Iris pigment epithelial cell (primary cell): ENCODE results near the gene CRY1.
A peak's percentile ranks its signal among the peaks of the same experiment; 100 is the strongest.

Experiments used
- DNase-seq: peaks from one replicate; pipeline ENCODE4 v3.0.0-alpha.2; 2011; ENCODE audit warnings: low read depth

CRY1 gene

DNA sequence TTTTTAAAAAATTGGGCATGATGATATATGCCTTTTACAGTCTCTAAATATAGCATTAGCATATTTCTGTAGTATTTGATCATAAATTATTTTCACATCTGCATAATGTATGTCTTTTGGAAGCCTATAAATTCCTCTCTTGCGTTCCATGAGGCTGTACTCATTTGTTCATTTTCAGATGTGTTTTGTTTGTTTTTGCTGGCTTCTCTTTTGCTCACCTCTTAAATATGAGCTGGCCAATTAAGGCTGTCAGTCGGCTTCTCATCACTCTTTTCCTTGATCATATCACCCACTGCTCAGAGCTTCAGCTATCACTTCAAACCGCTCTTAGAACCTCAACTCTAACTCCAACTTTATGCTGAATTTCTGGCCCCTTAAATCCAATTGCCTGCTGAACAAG, 131.1 kb downstream of the CRY1 start:
- no peak for DNase-seq

DNA sequence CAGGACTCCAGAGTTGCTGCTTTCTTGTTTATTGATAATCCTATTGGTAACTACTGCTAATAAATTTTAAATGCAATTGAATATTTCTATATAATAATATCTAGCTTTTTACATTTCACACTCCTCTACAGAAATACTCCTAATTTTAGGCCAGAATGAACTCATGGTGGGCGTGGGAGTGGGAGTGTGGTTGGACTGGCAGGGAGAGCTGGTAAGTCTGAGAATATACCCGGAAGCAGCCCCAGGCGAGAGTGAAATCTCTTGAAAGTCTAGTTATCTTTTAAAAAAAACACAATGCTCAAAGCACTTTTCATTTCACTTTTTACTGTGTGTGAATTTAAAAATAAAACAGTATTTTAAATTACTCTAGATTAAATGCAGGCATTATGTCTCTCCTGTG, 132.9 kb downstream of the CRY1 start:
- no peak for DNase-seq

- DNase-seq = no peak
Observed at GRCh38 chr12:106957583-106957982, 135.8 kb downstream of the CRY1 start.

- DNase-seq = peak; percentile 81
Observed at GRCh38 chr12:106956048-106956578, 137.2 kb downstream of the CRY1 start.

DNA sequence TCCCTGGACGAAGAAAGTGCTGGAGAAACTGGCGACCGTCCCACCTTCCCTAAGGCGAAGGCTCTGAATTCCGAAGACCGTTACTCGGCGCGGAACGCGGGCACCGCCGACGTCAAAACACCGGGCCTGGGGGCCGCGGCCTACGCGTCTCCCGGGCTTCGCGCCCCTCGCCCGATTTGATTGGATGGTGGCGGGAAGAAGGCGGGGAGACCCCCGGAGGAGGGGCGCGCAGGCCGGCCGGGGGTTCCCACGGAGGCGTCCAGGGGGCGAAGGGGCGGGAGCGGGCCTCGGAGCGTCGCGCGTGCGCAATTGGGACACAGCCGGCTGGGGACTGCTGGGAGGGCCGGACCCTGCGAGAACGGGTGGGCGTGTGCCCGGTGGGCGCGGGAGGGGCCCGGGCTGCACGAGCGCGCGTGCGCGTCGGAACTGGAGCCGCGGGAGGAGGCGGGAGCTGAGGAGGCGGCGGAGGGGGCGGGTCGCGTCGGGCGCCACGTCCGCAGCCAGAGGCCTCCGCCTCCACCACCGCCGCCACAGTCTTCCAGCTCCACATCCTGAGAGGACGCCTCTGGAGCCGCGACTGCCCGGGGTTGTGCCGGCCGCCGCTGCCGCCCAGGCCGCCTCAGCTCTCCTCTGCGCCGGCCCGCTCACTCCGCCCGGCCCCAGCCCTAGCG, 137.8 kb downstream of the CRY1 start, which contains the start of gene TMEM263:
Gene TMEM263 (plus strand): TSS at position 531 of the 671 bp plus-strand sequence. CDS start 11,210 bp downstream, outside the sequence.
- peak; percentile 95 for DNase-seq

DNA sequence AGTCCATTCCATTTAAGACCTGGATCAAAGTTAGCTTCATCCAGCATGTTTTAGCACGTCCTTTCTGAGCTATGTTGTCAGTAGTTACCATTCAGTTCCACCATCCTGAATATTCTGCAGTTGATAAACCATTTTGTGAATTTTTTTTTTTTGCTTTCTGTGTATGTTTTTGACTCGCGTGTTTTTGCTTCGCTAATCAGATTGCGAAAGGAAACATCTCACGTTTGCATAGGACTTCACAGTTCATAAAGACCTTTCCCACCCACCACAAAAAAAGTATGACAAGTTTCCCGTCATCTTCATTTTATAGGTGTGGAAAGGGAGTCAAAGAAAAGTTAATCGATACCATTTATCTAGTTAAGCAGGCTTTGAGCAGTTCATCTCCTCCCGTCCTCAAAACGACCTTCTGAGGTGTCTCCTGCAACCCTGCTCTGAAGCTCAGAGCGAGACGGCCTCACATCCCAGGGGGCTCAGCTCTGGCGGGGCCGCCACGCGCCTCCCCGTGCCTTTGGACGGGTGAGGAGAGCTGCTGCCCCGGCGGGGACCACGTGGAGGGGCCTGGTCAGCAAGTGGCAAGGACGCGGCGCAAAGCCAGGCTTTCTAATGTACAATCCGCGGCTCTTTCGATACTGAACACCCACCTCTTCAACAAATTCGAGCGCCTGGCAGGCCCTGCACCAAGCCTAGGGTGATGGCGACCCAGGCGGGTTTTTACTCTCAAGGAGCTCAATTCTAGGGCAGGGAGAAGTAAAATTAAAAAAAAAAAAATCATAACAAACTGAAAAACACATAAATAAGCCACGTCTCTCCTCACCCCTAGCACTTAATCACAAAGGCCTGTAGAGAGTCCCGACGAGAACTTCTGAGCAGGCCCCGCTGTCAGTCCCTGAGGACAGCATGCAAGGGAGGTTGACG, 138.6 kb downstream of the CRY1 start:
- DNase-seq = peak; percentile 48

- DNase-seq = peak; percentile 70
Observed at GRCh38 chr12:106953352-106954250, 139.7 kb downstream of the CRY1 start.

DNA sequence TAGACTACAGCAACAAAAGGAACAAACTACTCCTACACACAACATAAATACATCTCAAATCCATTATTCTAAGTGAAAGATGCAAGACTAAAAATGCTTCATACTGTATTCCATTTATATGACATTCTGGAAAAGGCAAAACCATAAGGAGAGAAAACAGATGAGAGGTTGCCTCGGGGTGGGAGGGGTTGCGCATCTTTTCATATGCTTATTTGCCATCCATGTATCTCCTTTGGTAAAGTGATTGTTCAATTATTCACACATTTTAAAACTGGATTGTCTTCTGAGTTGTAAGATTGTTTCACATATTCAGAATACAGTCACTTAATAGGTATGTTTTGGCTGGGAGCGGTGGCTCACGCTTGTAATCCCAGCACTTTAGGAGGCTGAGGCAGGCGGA, 142.8 kb downstream of the CRY1 start:
- DNase-seq = no peak

- no peak for DNase-seq
Observed at GRCh38 chr12:106947461-106947860, 145.9 kb downstream of the CRY1 start.

DNA sequence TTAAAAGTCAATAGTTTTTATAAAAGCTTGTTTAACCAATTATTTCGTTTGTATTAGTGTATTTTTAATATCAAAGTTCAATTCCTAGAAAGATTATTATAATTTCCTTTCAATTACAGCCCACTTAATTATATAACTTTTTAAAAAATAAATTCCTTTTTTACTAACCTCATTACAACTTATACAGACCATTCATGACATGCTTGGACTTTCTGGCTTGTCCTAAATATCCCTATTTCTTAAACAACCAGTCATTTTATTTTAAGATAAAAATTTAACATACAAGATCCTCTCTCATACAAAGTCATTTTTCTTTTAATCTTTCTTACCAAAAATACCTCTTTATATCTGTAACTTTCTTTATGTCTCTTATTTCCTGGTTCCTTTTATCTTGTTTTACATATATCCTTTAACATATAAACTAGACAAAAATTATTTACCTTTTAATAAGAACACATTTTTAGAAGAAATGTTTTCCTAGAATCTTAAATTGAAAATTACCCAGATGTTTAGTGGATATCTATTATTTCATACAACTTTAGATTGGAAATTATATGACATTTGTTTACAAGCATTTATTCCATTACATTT, 148.0 kb downstream of the CRY1 start:
- DNase-seq = no peak

DNA sequence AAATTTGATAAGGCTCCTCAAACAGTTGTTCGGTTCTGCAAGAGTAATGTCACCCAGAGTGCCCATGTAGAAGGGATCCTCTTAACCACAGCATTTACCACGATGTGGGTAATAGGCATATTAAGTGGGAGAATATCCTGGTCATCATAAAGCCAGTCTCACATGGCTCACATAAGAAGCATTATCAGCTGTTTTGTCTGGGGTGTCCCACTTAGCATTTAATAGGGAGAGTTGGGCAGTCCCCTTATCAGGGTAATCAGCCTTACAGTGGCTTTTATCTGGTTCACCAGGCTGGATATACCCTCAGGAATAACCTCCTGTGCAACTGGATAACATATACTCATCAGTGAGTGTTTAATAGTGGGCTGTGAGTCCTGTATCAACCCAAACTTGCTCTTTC, 150.6 kb downstream of the CRY1 start:
- DNase-seq = no peak

GRCh38 chr12:106941481-106942156, 151.7 kb downstream of the CRY1 start:
- no peak for DNase-seq
